Central memory CD8-positive, alpha-beta T cell (primary cell): ENCODE data around the gene HAVCR2.

Source experiments
- ATAC-seq: fragments of 150-1000 bp; cut with Tn5 transposase; replicated peaks from 2 replicates; pipeline ENCODE4 v1.10.0; 2022; ENCODE audit warnings: mild to moderate bottlenecking, moderate FRiP score, moderate number of reproducible peaks; ENCODE audit not compliant: poor library complexity, severe bottlenecking; ENCODE audit errors: extremely low read depth
- DNase-seq, 2 donors: peaks; one replicate each; pipeline ENCODE4 v3.0.0; 2021; ENCODE audit warnings: low spot score in 2 of 2
- H3K27ac Mint-ChIP-seq: one replicate; pipeline ENCODE4 v1.8.0; 2022; ENCODE audit warnings: low read depth, mild to moderate bottlenecking, moderate library complexity, mixed read lengths
- H3K27me3 Mint-ChIP-seq: one replicate; pipeline ENCODE4 v1.8.0; 2022; ENCODE audit warnings: mixed read lengths
- H3K36me3 Mint-ChIP-seq: one replicate; pipeline ENCODE4 v1.8.0; 2022; ENCODE audit warnings: mild to moderate bottlenecking, moderate library complexity, mixed read lengths; ENCODE audit not compliant: insufficient read depth
- H3K4me1 Mint-ChIP-seq: one replicate; pipeline ENCODE4 v1.8.0; 2022; ENCODE audit warnings: mixed read lengths
- H3K4me3 Mint-ChIP-seq: one replicate; pipeline ENCODE4 v1.8.0; 2022; ENCODE audit warnings: mild to moderate bottlenecking, moderate library complexity, mixed read lengths
- H3K9me3 Mint-ChIP-seq: one replicate; pipeline ENCODE4 v1.8.0; 2022; ENCODE audit warnings: mixed read lengths

The HAVCR2 gene

DNA sequence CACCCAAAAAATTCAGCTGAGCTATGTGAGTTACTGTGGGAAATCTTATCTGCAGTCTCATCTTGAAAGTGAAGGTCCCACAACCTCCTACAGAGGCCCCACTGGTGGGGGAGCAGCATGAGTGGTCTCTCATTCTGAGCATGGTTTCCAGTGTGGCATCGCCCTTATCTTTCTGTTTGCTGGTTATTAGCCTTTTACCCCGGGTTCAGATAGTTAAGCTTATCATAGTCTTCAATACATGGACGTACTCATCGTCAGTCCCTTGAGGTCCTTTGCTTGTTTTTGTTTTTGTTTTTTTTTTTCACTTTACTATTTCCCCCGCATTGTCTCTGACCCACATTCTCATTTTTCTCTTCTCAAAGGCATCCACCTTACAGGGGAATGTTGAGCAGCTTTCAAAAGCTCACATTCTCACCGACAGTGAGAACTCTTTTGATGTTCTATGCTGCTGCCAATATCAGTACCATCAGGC lies 7.7 kb upstream of the HAVCR2 start:
- ATAC-seq: no peak
- no peak for DNase-seq
- peaks cover 5% of the 10 kb centered on the region for H3K9me3 Mint-ChIP-seq
- H3K36me3 Mint-ChIP-seq: no peaks in the 10 kb centered on the region
- H3K4me3 Mint-ChIP-seq: no peak overlapping the region
- H3K27me3 Mint-ChIP-seq: no peaks in the 10 kb centered on the region
- H3K27ac Mint-ChIP-seq: no peak overlapping the region
- H3K4me1 Mint-ChIP-seq: peaks cover 10% of the 10 kb centered on the region

DNA sequence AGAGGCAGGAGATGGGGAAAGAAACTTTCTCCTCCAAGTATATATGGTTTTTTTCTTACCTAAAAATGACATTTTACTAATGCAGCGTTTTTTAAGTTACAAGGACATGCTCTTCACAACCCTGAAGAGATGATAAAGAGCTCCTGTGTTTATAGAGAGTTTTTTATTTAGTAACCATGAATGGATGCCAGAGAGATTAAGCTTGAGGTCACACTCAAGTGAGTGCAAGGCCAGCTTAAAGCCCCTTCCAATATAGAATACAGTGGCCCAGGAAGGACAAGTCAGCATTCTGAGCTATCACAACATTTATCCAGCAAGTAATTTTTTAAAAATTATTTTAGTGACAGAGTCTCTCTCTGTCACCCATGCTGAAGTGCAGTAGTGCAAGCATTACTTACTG lies 6.7 kb upstream of the HAVCR2 start:
- peaks cover 10% of the 10 kb centered on the region for H3K4me1 Mint-ChIP-seq
- no peaks in the 10 kb centered on the region for H3K9me3 Mint-ChIP-seq
- H3K4me3 Mint-ChIP-seq: no peak overlapping the region
- no peak overlapping the region for H3K27ac Mint-ChIP-seq
- ATAC-seq (no peak), DNase-seq (no peak)
- H3K27me3 Mint-ChIP-seq: no peaks in the 10 kb centered on the region
- no peaks in the 10 kb centered on the region for H3K36me3 Mint-ChIP-seq

DNA sequence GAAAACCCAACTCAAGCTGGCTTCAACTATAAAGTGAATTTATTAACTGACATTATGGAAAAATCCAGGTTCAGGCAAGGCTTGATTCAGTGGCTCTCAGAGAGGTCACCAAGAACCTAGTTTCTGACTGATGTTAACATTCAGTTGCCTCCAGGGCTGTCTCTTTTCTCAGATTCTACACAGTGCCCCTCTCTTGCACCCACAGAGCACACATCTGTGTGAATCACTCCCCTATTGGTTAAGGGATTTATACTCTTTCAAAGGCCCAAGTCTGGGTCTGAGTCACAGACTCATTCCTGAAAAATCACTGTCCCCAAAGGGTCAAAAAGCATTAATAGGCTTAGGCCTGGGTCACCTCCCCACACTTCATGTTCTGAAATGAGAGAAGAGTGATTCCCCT lies 6.2 kb upstream of the HAVCR2 start:
- no peaks in the 10 kb centered on the region for H3K9me3 Mint-ChIP-seq
- H3K27ac Mint-ChIP-seq: no peak overlapping the region
- H3K4me1 Mint-ChIP-seq: peaks cover 10% of the 10 kb centered on the region
- ATAC-seq (no peak), DNase-seq (no peak)
- no peaks in the 10 kb centered on the region for H3K36me3 Mint-ChIP-seq
- H3K4me3 Mint-ChIP-seq: no peak overlapping the region
- H3K27me3 Mint-ChIP-seq: no peaks in the 10 kb centered on the region

DNA sequence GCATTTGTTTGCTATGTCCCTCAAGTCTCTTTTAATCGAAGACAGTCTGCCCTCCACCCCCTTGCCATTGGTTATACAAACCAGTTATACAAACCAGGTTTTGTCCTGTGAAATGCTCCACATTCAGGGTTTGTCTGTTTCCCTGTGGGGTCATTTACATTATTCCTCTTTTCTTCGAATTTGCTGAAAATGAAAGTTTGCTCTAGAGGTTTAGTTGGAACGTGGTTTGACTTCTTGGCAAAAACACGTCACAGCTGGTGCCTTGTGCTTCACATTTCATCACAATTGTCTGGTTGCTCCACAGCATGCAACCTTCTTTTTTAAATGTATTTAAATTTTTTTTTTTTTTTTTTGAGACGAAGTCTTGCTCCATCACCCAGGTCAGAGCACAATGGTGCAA lies 4.2 kb upstream of the HAVCR2 start:
- Mint-ChIP-seq H3K4me1 (peaks cover 27% of the 10 kb centered on the region), H3K27me3 (no peaks in the 10 kb centered on the region), H3K36me3 (peaks cover 5% of the 10 kb centered on the region), H3K27ac (no peak overlapping the region), H3K4me3 (no peak overlapping the region), H3K9me3 (no peaks in the 10 kb centered on the region)
- DNase-seq (no peak), ATAC-seq (no peak)

DNA sequence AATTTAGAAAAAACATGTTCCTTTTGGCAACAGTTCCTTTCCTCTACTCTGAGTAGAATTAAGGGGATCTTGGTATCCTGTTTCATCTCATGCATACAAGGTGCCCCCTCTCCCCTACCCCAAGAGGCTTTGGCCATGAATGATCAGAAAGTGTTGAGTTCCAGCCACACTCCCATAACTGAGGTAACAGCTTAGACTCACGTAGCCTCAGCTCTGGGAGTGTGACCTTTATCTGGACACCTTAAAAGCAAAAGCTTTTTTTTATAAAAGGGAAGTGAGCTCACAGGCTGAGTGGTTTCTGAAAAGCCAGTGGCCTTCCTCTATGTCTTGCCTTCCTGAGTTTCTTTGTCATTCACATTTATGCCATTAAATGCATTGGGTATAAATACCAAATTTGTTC lies 900 bp upstream of the HAVCR2 start:
- Mint-ChIP-seq H3K27me3 (no peaks in the 10 kb centered on the region), H3K4me1 (peaks cover 17% of the 10 kb centered on the region), H3K36me3 (peaks cover 5% of the 10 kb centered on the region), H3K9me3 (no peaks in the 10 kb centered on the region), H3K27ac (peak overlapping the region; percentile 86), H3K4me3 (peak overlapping the region; percentile 73)
- DNase-seq (no peak), ATAC-seq (peak; percentile 34)

DNA sequence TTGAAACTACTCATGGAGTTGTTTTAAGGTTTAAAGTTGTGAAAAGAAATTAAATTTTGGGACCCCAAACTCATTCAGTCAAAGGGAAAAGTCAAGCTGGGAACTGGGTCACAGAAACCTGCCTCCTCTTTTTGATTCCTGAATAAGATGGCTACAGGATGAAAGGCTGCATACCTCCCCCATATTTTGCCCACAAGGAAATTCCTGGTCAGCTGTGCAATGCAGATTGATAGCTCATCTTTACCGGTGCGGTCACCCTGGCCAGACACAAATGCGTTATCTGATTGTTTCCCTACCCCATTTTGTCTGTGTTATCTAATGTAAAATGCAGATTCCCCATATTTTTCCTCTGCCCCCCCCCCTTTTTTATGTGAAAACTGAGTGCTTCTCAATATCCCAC lies 1.3 kb downstream of the HAVCR2 start:
- peaks cover 17% of the 10 kb centered on the region for H3K4me1 Mint-ChIP-seq

DNA sequence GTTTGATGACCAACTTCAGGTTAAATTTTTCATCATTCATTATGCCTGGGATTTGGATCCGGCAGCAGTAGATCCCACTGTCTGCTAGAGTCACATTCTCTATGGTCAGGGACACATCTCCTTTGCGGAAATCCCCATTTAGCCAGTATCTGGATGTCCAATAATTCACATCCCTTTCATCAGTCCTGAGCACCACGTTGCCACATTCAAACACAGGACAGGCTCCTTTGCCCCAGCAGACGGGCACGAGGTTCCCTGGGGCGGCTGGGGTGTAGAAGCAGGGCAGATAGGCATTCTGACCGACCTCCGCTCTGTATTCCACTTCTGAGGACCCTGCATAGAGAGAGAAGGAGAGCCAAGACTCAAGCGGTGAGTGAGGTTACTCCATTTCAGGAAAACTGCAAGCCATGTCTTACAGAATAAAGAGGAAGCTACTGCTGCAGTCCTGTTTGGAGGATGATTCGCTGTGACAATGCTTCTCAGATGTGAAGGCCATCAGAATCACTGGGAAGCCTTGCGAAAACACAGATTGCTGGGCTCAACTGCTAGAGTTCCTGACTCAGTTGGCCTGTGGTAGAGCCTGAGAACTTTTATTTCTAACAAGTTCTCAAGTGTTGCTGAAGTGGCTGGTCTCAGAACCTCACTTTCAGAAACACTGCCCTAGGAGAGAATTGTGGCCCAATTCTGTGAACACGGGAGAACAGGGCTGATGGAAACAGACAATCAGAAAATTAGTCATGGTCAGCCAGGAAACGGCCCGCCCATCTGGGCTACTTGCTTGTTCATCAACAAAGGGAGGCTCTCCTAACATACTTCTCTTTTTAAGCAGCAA lies 2.0 kb downstream of the HAVCR2 start:
- no peaks in the 10 kb centered on the region for H3K9me3 Mint-ChIP-seq
- peaks cover 17% of the 10 kb centered on the region for H3K4me1 Mint-ChIP-seq
- H3K27ac Mint-ChIP-seq: no peak overlapping the region
- peaks cover 6% of the 10 kb centered on the region for H3K36me3 Mint-ChIP-seq
- no peaks in the 10 kb centered on the region for H3K27me3 Mint-ChIP-seq
- ATAC-seq (no peak), DNase-seq (no peak)
- no peak overlapping the region for H3K4me3 Mint-ChIP-seq

More for the DNA sequence above, 1.3 kb downstream of the HAVCR2 start:
- Mint-ChIP-seq H3K4me3 (no peak overlapping the region), H3K27me3 (no peaks in the 10 kb centered on the region), H3K9me3 (no peaks in the 10 kb centered on the region), H3K36me3 (peaks cover 6% of the 10 kb centered on the region), H3K27ac (peak overlapping the region; percentile 86)
- ATAC-seq (no peak), DNase-seq (no peak)

DNA sequence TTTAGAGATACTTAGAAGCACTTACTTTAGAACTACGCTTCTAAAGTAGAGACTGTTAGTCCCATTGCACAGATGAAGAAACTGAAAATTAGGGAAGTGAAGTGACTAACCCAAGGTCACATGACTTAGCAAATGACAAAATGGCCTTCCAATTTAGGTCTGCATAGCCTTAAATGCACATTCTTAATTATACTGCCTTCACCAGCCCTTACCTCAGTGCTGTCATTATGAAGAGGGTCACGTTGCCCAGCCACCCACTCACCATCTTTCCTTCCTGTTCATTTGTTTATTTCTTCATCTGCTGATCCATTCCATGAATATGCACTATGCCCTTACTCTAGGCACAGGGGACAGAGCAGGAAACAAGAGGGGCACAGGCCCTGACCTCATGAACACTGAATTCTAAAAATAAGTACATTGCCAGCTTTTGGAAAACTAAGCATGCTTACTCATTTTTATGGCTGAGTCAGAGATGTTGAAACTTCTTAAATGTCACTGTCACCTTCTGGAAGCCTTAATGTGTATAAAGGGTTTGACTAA lies 8.6 kb downstream of the HAVCR2 start:
- Mint-ChIP-seq H3K4me1 (no peaks in the 10 kb centered on the region), H3K27me3 (no peaks in the 10 kb centered on the region), H3K36me3 (peaks cover 2% of the 10 kb centered on the region), H3K9me3 (no peaks in the 10 kb centered on the region), H3K4me3 (no peak overlapping the region), H3K27ac (no peak overlapping the region)
- ATAC-seq (no peak), DNase-seq (no peak)

DNA sequence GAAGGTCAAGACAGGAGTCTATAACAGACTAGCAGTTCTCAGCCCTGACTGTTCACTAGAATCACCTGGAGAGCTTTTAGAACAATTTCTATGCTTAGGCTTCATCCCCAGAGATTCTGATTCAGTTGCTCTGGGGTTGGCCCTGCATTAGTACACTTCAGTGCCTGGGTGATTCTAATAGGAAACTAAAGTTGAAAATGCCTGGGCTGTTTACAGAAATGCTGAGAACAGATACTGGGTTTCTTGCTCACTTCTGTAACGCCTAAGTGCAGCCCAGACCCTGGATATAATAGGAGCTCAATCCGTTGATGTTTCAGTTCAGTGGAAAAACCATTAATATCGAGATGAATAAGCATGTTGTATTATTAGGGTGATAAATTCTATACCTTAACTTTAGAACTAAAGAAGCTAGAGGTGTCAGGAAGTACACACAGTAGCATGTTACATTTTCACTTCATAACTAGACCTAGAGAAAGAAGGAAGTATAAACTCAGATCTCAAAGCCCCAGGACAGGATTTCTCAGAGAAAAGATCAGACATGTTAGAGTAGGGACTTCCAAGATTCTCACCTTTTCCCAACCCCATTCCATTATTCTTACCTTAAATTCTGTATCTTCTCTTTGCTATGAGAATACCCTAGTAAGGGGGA lies 20.4 kb downstream of the HAVCR2 start:
- H3K4me3 Mint-ChIP-seq: no peak overlapping the region
- H3K36me3 Mint-ChIP-seq: peaks cover 2% of the 10 kb centered on the region
- H3K4me1 Mint-ChIP-seq: no peaks in the 10 kb centered on the region
- no peak for ATAC-seq
- no peaks in the 10 kb centered on the region for H3K27me3 Mint-ChIP-seq
- no peak for DNase-seq
- no peaks in the 10 kb centered on the region for H3K9me3 Mint-ChIP-seq
- H3K27ac Mint-ChIP-seq: no peak overlapping the region

DNA sequence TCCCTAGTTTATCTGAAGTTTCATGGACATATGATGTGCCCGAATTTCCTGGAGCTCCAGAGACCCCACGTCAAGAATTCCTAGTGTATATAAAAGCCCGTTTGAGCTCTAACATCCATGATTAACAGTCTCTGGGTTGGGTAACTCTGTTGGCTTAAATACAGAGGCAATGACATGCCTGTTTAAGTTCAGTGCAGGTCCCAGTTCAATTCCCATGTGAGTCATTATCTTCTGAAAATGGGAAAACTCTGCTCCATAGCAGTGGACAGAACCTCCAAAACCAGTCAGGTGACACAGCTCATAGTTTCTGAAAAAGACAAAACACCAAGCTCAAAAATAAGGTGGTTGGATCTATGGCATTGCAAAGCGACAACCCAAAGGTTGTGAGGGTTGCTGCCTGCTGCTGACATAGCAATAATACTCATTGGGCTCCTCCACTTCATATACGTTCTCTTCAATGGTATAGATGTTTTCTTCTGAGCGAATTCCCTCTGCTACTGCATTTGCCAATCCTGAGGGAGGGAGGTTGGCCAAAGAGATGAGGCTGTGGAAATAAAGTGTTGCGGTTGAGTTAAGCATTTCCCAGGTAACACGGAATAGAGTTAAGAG lies 22.0 kb downstream of the HAVCR2 start:
- no peaks in the 10 kb centered on the region for H3K9me3 Mint-ChIP-seq
- no peaks in the 10 kb centered on the region for H3K27me3 Mint-ChIP-seq

DNA sequence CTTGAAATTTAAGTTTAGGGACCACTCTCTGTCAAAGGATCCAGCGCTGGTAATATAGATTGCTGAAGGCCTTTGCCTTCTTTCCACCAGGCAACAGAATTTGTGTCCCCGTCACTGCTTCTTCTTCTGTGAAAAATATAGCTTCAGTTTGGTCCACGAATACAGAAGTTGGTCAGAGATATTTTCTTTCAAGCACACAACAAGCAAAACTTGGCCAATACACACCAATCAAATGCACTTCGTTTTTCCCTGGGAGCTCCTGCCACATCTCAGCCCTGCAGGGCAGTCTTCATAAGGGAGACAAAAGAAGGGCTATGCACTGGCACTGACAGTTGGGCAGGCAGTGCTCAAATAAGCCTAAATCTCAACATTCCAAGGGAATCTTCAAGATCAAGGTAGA lies 22.9 kb downstream of the HAVCR2 start:
- Mint-ChIP-seq H3K4me3 (no peak overlapping the region), H3K4me1 (no peaks in the 10 kb centered on the region), H3K27ac (no peak overlapping the region), H3K9me3 (no peaks in the 10 kb centered on the region), H3K36me3 (no peaks in the 10 kb centered on the region), H3K27me3 (no peaks in the 10 kb centered on the region)
- ATAC-seq (no peak), DNase-seq (no peak)

More for the DNA sequence above, 22.0 kb downstream of the HAVCR2 start:
- no peak for DNase-seq
- no peaks in the 10 kb centered on the region for H3K4me1 Mint-ChIP-seq
- ATAC-seq: no peak
- H3K4me3 Mint-ChIP-seq: no peak overlapping the region
- H3K27ac Mint-ChIP-seq: no peak overlapping the region
- no peaks in the 10 kb centered on the region for H3K36me3 Mint-ChIP-seq

DNA sequence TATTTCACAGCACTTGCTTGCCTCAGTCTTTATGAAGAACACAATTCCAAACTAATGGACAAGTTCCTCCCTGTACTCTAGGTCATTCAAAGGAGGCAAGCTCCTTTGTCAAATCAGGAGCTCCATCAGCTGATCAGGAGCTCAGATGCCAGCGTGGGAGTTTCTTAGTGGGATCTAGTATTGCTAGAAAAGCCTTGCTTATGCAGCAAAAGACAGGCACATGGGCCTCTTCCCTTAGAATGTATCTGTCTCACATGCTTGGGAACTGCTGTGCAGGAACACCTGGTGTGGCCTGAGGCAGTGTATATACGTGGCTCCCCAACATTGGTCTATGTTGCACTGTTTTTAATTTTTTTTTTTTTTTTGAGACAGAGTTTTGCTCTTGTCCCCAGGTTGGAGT lies 28.6 kb downstream of the HAVCR2 start:
- Mint-ChIP-seq H3K4me1 (no peaks in the 10 kb centered on the region), H3K27ac (no peak overlapping the region), H3K27me3 (no peaks in the 10 kb centered on the region), H3K4me3 (no peak overlapping the region), H3K9me3 (no peaks in the 10 kb centered on the region), H3K36me3 (no peaks in the 10 kb centered on the region)
- DNase-seq (no peak), ATAC-seq (no peak)
